Measurements from ENCODE around the gene CORO2B.

CORO2B gene

GRCh38 chr15:68774521-68775235 lies 195.9 kb downstream of the CORO2B start:
- TF ChIP-seq, protein P1, sequence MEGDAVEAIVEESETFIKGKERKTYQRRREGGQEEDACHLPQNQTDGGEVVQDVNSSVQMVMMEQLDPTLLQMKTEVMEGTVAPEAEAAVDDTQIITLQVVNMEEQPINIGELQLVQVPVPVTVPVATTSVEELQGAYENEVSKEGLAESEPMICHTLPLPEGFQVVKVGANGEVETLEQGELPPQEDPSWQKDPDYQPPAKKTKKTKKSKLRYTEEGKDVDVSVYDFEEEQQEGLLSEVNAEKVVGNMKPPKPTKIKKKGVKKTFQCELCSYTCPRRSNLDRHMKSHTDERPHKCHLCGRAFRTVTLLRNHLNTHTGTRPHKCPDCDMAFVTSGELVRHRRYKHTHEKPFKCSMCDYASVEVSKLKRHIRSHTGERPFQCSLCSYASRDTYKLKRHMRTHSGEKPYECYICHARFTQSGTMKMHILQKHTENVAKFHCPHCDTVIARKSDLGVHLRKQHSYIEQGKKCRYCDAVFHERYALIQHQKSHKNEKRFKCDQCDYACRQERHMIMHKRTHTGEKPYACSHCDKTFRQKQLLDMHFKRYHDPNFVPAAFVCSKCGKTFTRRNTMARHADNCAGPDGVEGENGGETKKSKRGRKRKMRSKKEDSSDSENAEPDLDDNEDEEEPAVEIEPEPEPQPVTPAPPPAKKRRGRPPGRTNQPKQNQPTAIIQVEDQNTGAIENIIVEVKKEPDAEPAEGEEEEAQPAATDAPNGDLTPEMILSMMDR (IDR thresholded peaks at IDR 0.05; ENCODE audit: low read depth, low read length): no peak
- H3K4me3 ChIP-seq (ENCODE audit: low read depth, low read length): no peak overlapping the region

GRCh38 chr15:68775236-68775577 lies 196.4 kb downstream of the CORO2B start:
- H3K4me3 ChIP-seq (ENCODE audit: low read depth, low read length): no peak overlapping the region
- TF ChIP-seq, protein P1 (IDR thresholded peaks at IDR 0.05; ENCODE audit: low read depth, low read length): no peak

GRCh38 chr15:68775671-68776476 lies 197.1 kb downstream of the CORO2B start:
- TF ChIP-seq, protein P1 (IDR thresholded peaks at IDR 0.05; ENCODE audit: low read depth, low read length): no peak

DNA sequence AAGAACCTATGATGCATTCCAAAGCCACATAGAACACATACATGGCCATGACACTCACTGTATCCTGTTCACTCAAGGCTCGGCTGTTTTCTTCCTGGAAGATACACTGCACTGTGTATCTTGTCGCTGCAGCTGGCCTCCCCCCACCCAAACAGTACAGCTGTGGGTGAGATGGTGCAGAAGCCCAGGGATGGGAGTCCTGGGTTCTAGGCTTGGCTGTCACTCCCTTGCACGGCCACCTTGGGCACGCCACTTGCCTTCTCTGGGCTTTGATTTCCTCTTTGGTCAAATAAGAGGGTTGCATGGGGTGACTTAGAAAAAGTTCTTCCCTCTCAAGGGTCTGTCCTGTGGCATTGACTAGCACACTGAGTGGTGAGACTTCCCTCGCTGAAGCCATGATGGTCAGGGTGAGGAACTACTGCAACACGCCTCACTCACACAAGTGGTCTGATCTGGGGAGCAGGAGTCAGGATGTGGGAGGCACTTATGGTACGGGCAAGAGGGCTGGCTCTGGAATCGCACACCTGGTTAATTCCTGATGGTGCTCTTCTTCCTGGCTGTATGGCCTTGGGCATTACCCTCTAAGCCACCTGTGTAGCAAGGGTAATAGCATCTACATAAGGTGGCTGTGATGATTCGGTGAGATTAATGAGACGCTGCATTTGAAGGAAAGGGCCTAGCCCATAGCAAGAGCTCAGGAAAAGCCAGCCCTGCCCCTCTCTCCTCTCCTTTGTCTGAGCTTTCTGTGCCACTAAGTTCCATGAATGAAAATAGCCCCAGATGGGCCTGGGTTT lies 197.9 kb downstream of the CORO2B start:
- TF ChIP-seq, protein P1 (IDR thresholded peaks at IDR 0.05; ENCODE audit: low read depth, low read length): no peak
- no peak overlapping the region for H3K4me3 ChIP-seq (ENCODE audit: low read depth, low read length)

More at GRCh38 chr15:68775671-68776476, 197.1 kb downstream of the CORO2B start:
- no peak overlapping the region for H3K4me3 ChIP-seq (ENCODE audit: low read depth, low read length)

Data from WI38 (cell line).